Type B pancreatic cell (in vitro differentiated cells): ENCODE results near the gene MAPK4. TPM values are rescaled to one million over a fixed set of nuclear protein-coding genes. Genes with fewer than 3 reads are reported as not detected.

Experiments
- DNase-seq: peaks from one replicate; pipeline ENCODE4 v3.0.0; 2021; ENCODE audit warnings: mixed read lengths; ENCODE audit not compliant: unreplicated experiment; ENCODE audit errors: extremely low spot score
- H3K27ac Mint-ChIP-seq: 2 replicates; pipeline ENCODE4 v1.8.0; 2021; ENCODE audit warnings: mild to moderate bottlenecking, mixed read lengths
- H3K27me3 Mint-ChIP-seq: 2 replicates; pipeline ENCODE4 v1.8.0; 2021; ENCODE audit warnings: mixed read lengths
- H3K36me3 Mint-ChIP-seq: 2 replicates; pipeline ENCODE4 v1.8.0; 2021; ENCODE audit warnings: mixed read lengths
- H3K4me1 Mint-ChIP-seq: one replicate; pipeline ENCODE4 v1.8.0; 2021; ENCODE audit warnings: mixed read lengths; ENCODE audit not compliant: unreplicated experiment
- H3K4me3 Mint-ChIP-seq: 2 replicates; pipeline ENCODE4 v1.8.0; 2021; ENCODE audit warnings: mild to moderate bottlenecking, mixed read lengths
- H3K9me3 Mint-ChIP-seq: 2 replicates; pipeline ENCODE4 v1.8.0; 2021; ENCODE audit warnings: mixed read lengths
- CTCF ChIP-seq: fragments of 200-600 bp; sonication (generic); conservative IDR thresholded peaks from 2 replicates; pipeline ENCODE4 v1.5.0; 2021; ENCODE audit warnings: antibody characterized with exemption, mild to moderate bottlenecking
- total RNA-seq: library from RNA; stranded (reverse); gene quantifications from 2 replicates; pipeline ENCODE4 v1.2.1, GENCODE V29; 2021; ENCODE audit warnings: low replicate concordance

Gene MAPK4
- total RNA-seq, 1 donor from 2014 or later = 7.5 TPM

GRCh38 chr18:50679656-50680055, 119.8 kb downstream of the MAPK4 start:
- no peak for TF ChIP-seq CTCF
- DNase-seq = no peak
- Mint-ChIP-seq H3K27ac (no peak overlapping the region), H3K27me3 (no peaks in the 10 kb centered on the region), H3K4me1 (peaks cover 10% of the 10 kb centered on the region), H3K36me3 (peaks cover 7% of the 10 kb centered on the region), H3K4me3 (no peak overlapping the region), H3K9me3 (peaks cover 4% of the 10 kb centered on the region)

GRCh38 chr18:50680966-50681365, 121.1 kb downstream of the MAPK4 start:
- peaks cover 4% of the 10 kb centered on the region for H3K9me3 Mint-ChIP-seq
- peaks cover 7% of the 10 kb centered on the region for H3K4me1 Mint-ChIP-seq
- H3K36me3 Mint-ChIP-seq = peaks cover 7% of the 10 kb centered on the region
- no peak overlapping the region for H3K27ac Mint-ChIP-seq
- no peak for TF ChIP-seq CTCF
- H3K27me3 Mint-ChIP-seq = no peaks in the 10 kb centered on the region
- DNase-seq = no peak
- no peak overlapping the region for H3K4me3 Mint-ChIP-seq

- Mint-ChIP-seq H3K27ac (no peak overlapping the region), H3K4me1 (peaks cover 1% of the 10 kb centered on the region), H3K36me3 (peaks cover 4% of the 10 kb centered on the region), H3K27me3 (no peaks in the 10 kb centered on the region), H3K9me3 (peaks cover 4% of the 10 kb centered on the region), H3K4me3 (no peak overlapping the region)
- no peak for DNase-seq
- TF ChIP-seq CTCF = no peak
These were observed 123.0 kb downstream of the MAPK4 start for GRCh38 chr18:50682852-50683251.

GRCh38 chr18:50686409-50686808, 126.5 kb downstream of the MAPK4 start:
- Mint-ChIP-seq H3K4me3 (no peak overlapping the region), H3K36me3 (no peaks in the 10 kb centered on the region), H3K9me3 (no peaks in the 10 kb centered on the region), H3K27me3 (no peaks in the 10 kb centered on the region), H3K27ac (no peak overlapping the region), H3K4me1 (peaks cover 3% of the 10 kb centered on the region)
- no peak for TF ChIP-seq CTCF
- DNase-seq = no peak

- Mint-ChIP-seq H3K4me1 (peaks cover 3% of the 10 kb centered on the region), H3K4me3 (no peak overlapping the region), H3K27ac (no peak overlapping the region), H3K9me3 (no peaks in the 10 kb centered on the region), H3K36me3 (no peaks in the 10 kb centered on the region), H3K27me3 (no peaks in the 10 kb centered on the region)
- no peak for DNase-seq
- TF ChIP-seq CTCF = no peak
These were observed 127.6 kb downstream of the MAPK4 start for GRCh38 chr18:50687491-50687890.

GRCh38 chr18:50689578-50689977, 129.7 kb downstream of the MAPK4 start:
- no peak for DNase-seq
- no peak for TF ChIP-seq CTCF
- H3K4me1 Mint-ChIP-seq = peaks cover 3% of the 10 kb centered on the region
- no peak overlapping the region for H3K4me3 Mint-ChIP-seq
- no peak overlapping the region for H3K27ac Mint-ChIP-seq
- H3K9me3 Mint-ChIP-seq = no peaks in the 10 kb centered on the region
- H3K27me3 Mint-ChIP-seq = no peaks in the 10 kb centered on the region
- no peaks in the 10 kb centered on the region for H3K36me3 Mint-ChIP-seq
